HepG2 (cell line): ENCODE data around the gene ACCS. TPM values are rescaled to one million over a fixed set of nuclear protein-coding genes. Genes with fewer than 3 reads are reported as not detected.

Experiments
- ATAC-seq: fragments of 200-7000 bp; cut with Tn5 transposase; 3 replicates; pipeline ENCODE4 v1.9.1; 2020; ENCODE audit warnings: mild to moderate bottlenecking, moderate library complexity
- BruUV-seq: library from RNA; stranded (reverse); fragments of 400-500 nt; replicated peaks from 2 replicates; lab custom pipeline; 2021; lab: Mats Ljungman, UMichigan
- CTCF ChIA-PET: fragments of 300-600 bp; formaldehyde crosslinking; extraction: SDS; loops from one replicate; lab custom pipeline; 2021; ENCODE audit warnings: low total read pairs, inconsistent platforms, low intra/inter-chr PET ratio; lab: Yijun Ruan, JAX
- POLR2A ChIA-PET: fragments of 350-600 bp; sonication (Branson Sonifier 250); formaldehyde crosslinking; loops from one replicate; lab custom pipeline; 2020; ENCODE audit warnings: antibody characterized with exemption, inconsistent platforms; lab: Yijun Ruan, JAX
- DNase-seq: peaks from one replicate; pipeline ENCODE4 v3.0.0-alpha.2; 2015; ENCODE audit warnings: low spot score
- FAIRE-seq: peaks from 3 replicates; lab custom pipeline; 2011; peaks lifted over from hg19 to GRCh38; lab: Jason Lieb, UNC
- H2AFZ ChIP-seq: one replicate; pipeline ENCODE4 v1.6.1; 2011; ENCODE audit warnings: low read length, inconsistent platforms
- H3K27ac ChIP-seq: fragments of 300-600 bp; 3 replicates; pipeline ENCODE4 v1.8.0; 2011; ENCODE audit warnings: mixed run types, mild to moderate bottlenecking, mixed read lengths, low read length, inconsistent platforms; ENCODE audit not compliant: insufficient read depth; ENCODE audit errors: extremely low read length
- H3K27me3 ChIP-seq, 2 experiments: fragments of 200-600 bp in 1 of 2; 2 replicates in 1 of 2; 3 replicates in 1 of 2; pipeline versions ENCODE4 v1.6.0 to v1.8.0; 2011; ENCODE audit warnings: low read length in 2 of 2, mild to moderate bottlenecking in 2 of 2, moderate library complexity in 2 of 2, inconsistent platforms in 1 of 2; ENCODE audit not compliant: insufficient read depth in 2 of 2, control insufficient read depth in 1 of 2
- H3K36me3 ChIP-seq, 2 experiments: fragments of 200-600 bp in 1 of 2; replicated peaks in 1 of 2; 2 replicates in 1 of 2; 3 replicates in 1 of 2; pipeline versions ENCODE4 v1.5.1 to v1.8.0; 2011; ENCODE audit warnings: low read length in 2 of 2, inconsistent platforms in 1 of 2; ENCODE audit not compliant: insufficient read depth in 2 of 2, control insufficient read depth in 1 of 2
- H3K4me1 ChIP-seq: 2 replicates; pipeline ENCODE4 v1.5.1; 2012; ENCODE audit warnings: low read length, inconsistent platforms; ENCODE audit not compliant: insufficient read depth
- H3K4me2 ChIP-seq: 2 replicates; pipeline ENCODE4 v1.6.0; 2011; ENCODE audit warnings: low read depth, low read length, inconsistent platforms
- H3K4me3 ChIP-seq, 3 experiments: fragments of 200-600 bp in 1 of 3; sonication (generic), shearing (Covaris generic) in 1 of 3; replicated peaks in 1 of 3; 2 replicates each; pipeline ENCODE4 v1.5.1; 2011 to 2016; ENCODE audit warnings: low read length in 3 of 3, inconsistent platforms in 2 of 3, low read depth in 2 of 3, mild to moderate bottlenecking in 2 of 3, control low read depth in 1 of 3, mixed read lengths in 1 of 3; ENCODE audit not compliant: insufficient read depth in 1 of 3
- H3K79me2 ChIP-seq: one replicate; pipeline ENCODE4 v1.6.1; 2011; ENCODE audit warnings: low read length, inconsistent platforms; ENCODE audit not compliant: insufficient read depth
- H3K9ac ChIP-seq: 2 replicates; pipeline ENCODE4 v1.6.0; 2011; ENCODE audit warnings: mild to moderate bottlenecking, low read depth, low read length, inconsistent platforms; ENCODE audit not compliant: insufficient read depth
- H3K9me3 ChIP-seq: 2 replicates; pipeline ENCODE4 v1.5.1; 2012; ENCODE audit warnings: mild to moderate bottlenecking, low read length
- H4K20me1 ChIP-seq: 2 replicates; pipeline ENCODE4 v1.6.0; 2011; ENCODE audit warnings: inconsistent platforms, mild to moderate bottlenecking, low read length, moderate library complexity; ENCODE audit not compliant: insufficient read depth
- BORCS8-MEF2B ChIP-seq: sonication (generic); formaldehyde crosslinking; IDR thresholded peaks from 2 replicates; pipeline ENCODE4 v1.8.0; 2022; ENCODE audit warnings: mild to moderate bottlenecking, missing genetic modification reagents
- EEA1 ChIP-seq: sonication (generic); formaldehyde crosslinking; IDR thresholded peaks from 2 replicates; pipeline ENCODE4 v1.5.1; 2020; ENCODE audit warnings: mild to moderate bottlenecking, missing genetic modification reagents, borderline replicate concordance
- FOXC1 ChIP-seq: sonication (generic); formaldehyde crosslinking; IDR thresholded peaks from 2 replicates; pipeline ENCODE4 v1.8.0; 2022; ENCODE audit warnings: mild to moderate bottlenecking, missing genetic modification reagents, borderline replicate concordance
- GABPA ChIP-seq, 2 experiments: IDR thresholded peaks; 2 replicates each; pipeline ENCODE4 v1.6.1; 2011 to 2016; ENCODE audit warnings: low read depth in 2 of 2, low read length in 1 of 2, missing biosample characterization in 1 of 2, missing genetic modification characterization in 1 of 2
- IRX3 ChIP-seq: sonication (generic); formaldehyde crosslinking; IDR thresholded peaks from 2 replicates; pipeline ENCODE4 v1.8.1; 2023; ENCODE audit warnings: mild to moderate bottlenecking, low read depth, missing genetic modification reagents, borderline replicate concordance
- MED1 ChIP-seq: sonication (generic); formaldehyde crosslinking; IDR thresholded peaks from 2 replicates; pipeline ENCODE4 v1.4.0; 2020; ENCODE audit warnings: missing genetic modification reagents
- RBFOX2 ChIP-seq: fragments of 200-400 bp; formaldehyde crosslinking; IDR thresholded peaks from 2 replicates; pipeline ENCODE4 v1.6.1; 2017; ENCODE audit warnings: low read depth, mild to moderate bottlenecking, low read length
- SUZ12 ChIP-seq: fragments of 150-350 bp; IDR thresholded peaks from 2 replicates; pipeline ENCODE4 v1.6.1; 2014; ENCODE audit warnings: low read depth, low read length
- TGIF2 ChIP-seq: IDR thresholded peaks from 2 replicates; pipeline ENCODE4 v1.6.1; 2016; ENCODE audit warnings: control low read depth, missing compliant biosample characterization
- TMF1 ChIP-seq: sonication (generic); formaldehyde crosslinking; IDR thresholded peaks from 2 replicates; pipeline ENCODE4 v1.8.1; 2022; ENCODE audit warnings: low read depth, missing genetic modification reagents
- ZBTB21 ChIP-seq: sonication (generic); formaldehyde crosslinking; IDR thresholded peaks from 2 replicates; pipeline ENCODE4 v1.4.0; 2020; ENCODE audit warnings: missing genetic modification reagents
- ZFP41 ChIP-seq: sonication (generic); formaldehyde crosslinking; IDR thresholded peaks from 2 replicates; pipeline ENCODE4 v1.4.0; 2020; ENCODE audit warnings: mild to moderate bottlenecking, missing genetic modification reagents, borderline replicate concordance
- ZNF460 ChIP-seq: sonication (generic); formaldehyde crosslinking; IDR thresholded peaks from 2 replicates; pipeline ENCODE4 v1.5.1; 2020; ENCODE audit warnings: missing genetic modification reagents, mild to moderate bottlenecking, borderline replicate concordance
- WGBS: methylation state at CpG from one replicate; pipeline ENCODE4 v1.1.6; 2017; ENCODE audit warnings: low lambda C conversion rate; 5-methylcytosine and 5-hydroxymethylcytosine counted together
- in situ Hi-C: cut with HindIII; loops from 2 replicates; pipeline ENCODE4 v1.10.0; 2017; ENCODE audit warnings: low pct_unique_long_range_greater_than_20kb; ENCODE audit not compliant: extremely low pct_ligation_motif_present
- intact Hi-C: fragments of 100-400 bp; cut with micrococcal nuclease; formaldehyde crosslinking; loops from one replicate; pipeline ENCODE4 v1.10.0; 2022; ENCODE audit not compliant: unreplicated experiment
- polyA plus RNA-seq, 8 experiments: library from polyadenylated mRNA; depleted of rRNA in 3 of 8; stranded (reverse) in 7 of 8; unstranded in 1 of 8; fragments of >200 nt; fragmentation: Illumina TruSeq in 4 of 8; extraction: Trizol in 4 of 8; gene quantifications; 2 replicates each; pipeline versions ENCODE4 v1.2.1 to v1.2.3, GENCODE V29; 2011 to 2016; ENCODE audit warnings: low read depth in 4 of 8, missing spikeins in 1 of 8, mixed read lengths in 1 of 8; ENCODE audit not compliant: insufficient read depth in 1 of 8
- total RNA-seq, 5 experiments: library from RNA; depleted of rRNA; stranded (reverse); fragments of >200 nt; fragmentation: Illumina TruSeq; extraction: Trizol; gene quantifications; 2 replicates each; pipeline ENCODE4 v1.2.3, GENCODE V29; 2016; ENCODE audit warnings: low read depth in 1 of 5
- TF ChIP-seq, protein P1 (sequence below): sonication (generic); formaldehyde crosslinking; IDR thresholded peaks from 2 replicates; pipeline ENCODE4 v1.5.0; 2020; ENCODE audit warnings: missing genetic modification reagents
- TF ChIP-seq, protein P2 (sequence below): sonication (generic); formaldehyde crosslinking; IDR thresholded peaks from 2 replicates; pipeline ENCODE4 v1.9.0; 2022; ENCODE audit warnings: low read depth, missing genetic modification reagents

Gene ACCS
- total and polyA plus RNA-seq, 2 of the 13 experiments (the other 11 are each of a cell fraction or from before 2014, with no cell fraction given) = 0.55 to 0.59 TPM

DNA sequence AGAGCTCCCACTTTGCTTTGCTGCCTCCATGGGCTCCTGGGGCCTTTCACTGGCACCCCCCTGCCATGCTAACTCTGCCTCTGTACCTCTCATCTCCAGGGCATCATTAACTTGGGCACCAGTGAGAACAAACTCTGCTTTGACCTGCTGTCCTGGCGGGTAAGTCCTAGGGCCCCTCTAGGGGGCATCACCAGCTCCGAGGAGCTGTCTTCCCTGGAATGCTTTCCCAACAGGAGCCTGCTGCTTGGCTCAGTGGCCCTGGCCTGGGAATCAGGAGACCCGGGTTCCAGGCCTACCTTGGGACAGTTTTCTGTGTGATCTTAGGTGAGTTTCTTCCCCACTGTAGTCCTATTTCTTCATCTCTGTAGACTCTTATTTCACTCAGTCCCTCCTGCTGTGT is 5.1 kb downstream of the ACCS start:
- Histone ChIP-seq H3K4me3 (no peak overlapping the region), H3K36me3 (no peaks in the 10 kb centered on the region), H3K9ac (no peak overlapping the region), H3K4me1 (0 out of 2 replicates have a peak, but pooled peaks cover 3% of the 10 kb centered on the region), H3K27ac (no peak overlapping the region), H3K27me3 (no peaks in the 10 kb centered on the region; a peak in 1 of 5 replicates), H3K4me2 (no peak overlapping the region), H4K20me1 (no peaks in the 10 kb centered on the region), H2AFZ (no peak overlapping the region)
- DNase-seq (no peak), FAIRE-seq (no peak), ATAC-seq (peak; percentile 35; the same call in 2 of the 3 replicates)
- in situ Hi-C loops = no loop called here
- BruUV-seq = no TSS peak
- TF ChIP-seq RBFOX2 = no peak
- TF ChIP-seq FOXC1 (CRISPR knock-in tag) = no peak
- no peak for TF ChIP-seq ZBTB21 (CRISPR knock-in tag)
- no peak for TF ChIP-seq GABPA (IDR thresholded peaks at IDR 0.05; ENCODE audit: low read depth, low read length)
- TF ChIP-seq GABPA (CRISPR knock-in tag; IDR thresholded peaks at IDR 0.05; ENCODE audit: low read depth) = no peak
- TF ChIP-seq, protein P1, sequence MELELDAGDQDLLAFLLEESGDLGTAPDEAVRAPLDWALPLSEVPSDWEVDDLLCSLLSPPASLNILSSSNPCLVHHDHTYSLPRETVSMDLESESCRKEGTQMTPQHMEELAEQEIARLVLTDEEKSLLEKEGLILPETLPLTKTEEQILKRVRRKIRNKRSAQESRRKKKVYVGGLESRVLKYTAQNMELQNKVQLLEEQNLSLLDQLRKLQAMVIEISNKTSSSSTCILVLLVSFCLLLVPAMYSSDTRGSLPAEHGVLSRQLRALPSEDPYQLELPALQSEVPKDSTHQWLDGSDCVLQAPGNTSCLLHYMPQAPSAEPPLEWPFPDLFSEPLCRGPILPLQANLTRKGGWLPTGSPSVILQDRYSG (CRISPR knock-in tag) = no peak
- no peak for TF ChIP-seq SUZ12
- no peak for TF ChIP-seq ZFP41 (CRISPR knock-in tag)
- TF ChIP-seq, protein P2, sequence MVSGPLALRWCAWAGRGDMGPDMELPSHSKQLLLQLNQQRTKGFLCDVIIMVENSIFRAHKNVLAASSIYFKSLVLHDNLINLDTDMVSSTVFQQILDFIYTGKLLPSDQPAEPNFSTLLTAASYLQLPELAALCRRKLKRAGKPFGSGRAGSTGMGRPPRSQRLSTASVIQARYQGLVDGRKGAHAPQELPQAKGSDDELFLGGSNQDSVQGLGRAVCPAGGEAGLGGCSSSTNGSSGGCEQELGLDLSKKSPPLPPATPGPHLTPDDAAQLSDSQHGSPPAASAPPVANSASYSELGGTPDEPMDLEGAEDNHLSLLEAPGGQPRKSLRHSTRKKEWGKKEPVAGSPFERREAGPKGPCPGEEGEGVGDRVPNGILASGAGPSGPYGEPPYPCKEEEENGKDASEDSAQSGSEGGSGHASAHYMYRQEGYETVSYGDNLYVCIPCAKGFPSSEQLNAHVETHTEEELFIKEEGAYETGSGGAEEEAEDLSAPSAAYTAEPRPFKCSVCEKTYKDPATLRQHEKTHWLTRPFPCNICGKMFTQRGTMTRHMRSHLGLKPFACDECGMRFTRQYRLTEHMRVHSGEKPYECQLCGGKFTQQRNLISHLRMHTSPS (CRISPR knock-in tag) = no peak
- TF ChIP-seq ZNF460 (CRISPR knock-in tag) = no peak
- TF ChIP-seq BORCS8-MEF2B (CRISPR knock-in tag) = no peak
- TF ChIP-seq EEA1 (CRISPR knock-in tag) = no peak
- no peak for TF ChIP-seq TMF1 (CRISPR knock-in tag)
- no peak for TF ChIP-seq TGIF2 (CRISPR knock-in tag)
- TF ChIP-seq IRX3 (CRISPR knock-in tag) = no peak
- no peak for TF ChIP-seq MED1
- TF ChIP-seq, all 625 proteins: peak for 0
- Histone ChIP-seq H3K79me2 (no peaks in the 10 kb centered on the region), H3K9me3 (no peaks in the 10 kb centered on the region)
- intact Hi-C loops = no loop called here
- POLR2A ChIA-PET = no interaction called here
- WGBS = 25% methylated on average over 1 of the region's 3 CpGs
- CTCF ChIA-PET = no interaction called here
